LNCAP (cell line): ENCODE data around the gene PRPF31.

Experiments used
- TF ChIP-seq, protein P1 (sequence below): fragments of 450-650 bp; IDR thresholded peaks from 2 replicates; pipeline ENCODE4 v1.5.1; 2017; ENCODE audit warnings: mild to moderate bottlenecking

PRPF31 gene

DNA sequence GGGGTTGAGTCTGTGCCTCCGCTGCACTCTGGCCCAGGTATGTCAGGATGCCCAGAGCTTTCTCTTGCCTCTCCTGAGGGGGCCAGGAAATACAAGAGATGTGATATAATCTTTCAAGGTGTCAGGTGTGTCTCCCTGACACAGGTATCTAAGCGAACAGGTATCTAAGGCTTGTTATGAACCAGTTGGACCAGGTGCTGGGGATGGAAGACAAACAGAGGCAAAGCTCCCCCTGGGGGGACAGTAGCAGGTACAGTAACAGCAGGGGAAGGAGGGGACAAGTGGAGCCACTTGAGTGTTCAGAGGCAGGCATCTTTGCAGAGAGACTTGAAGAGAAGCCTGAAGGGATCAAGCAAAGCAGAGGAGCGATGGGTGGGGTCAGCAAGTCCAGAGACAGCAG is 41.4 kb downstream of the PRPF31 start:
- TF ChIP-seq, protein P1, sequence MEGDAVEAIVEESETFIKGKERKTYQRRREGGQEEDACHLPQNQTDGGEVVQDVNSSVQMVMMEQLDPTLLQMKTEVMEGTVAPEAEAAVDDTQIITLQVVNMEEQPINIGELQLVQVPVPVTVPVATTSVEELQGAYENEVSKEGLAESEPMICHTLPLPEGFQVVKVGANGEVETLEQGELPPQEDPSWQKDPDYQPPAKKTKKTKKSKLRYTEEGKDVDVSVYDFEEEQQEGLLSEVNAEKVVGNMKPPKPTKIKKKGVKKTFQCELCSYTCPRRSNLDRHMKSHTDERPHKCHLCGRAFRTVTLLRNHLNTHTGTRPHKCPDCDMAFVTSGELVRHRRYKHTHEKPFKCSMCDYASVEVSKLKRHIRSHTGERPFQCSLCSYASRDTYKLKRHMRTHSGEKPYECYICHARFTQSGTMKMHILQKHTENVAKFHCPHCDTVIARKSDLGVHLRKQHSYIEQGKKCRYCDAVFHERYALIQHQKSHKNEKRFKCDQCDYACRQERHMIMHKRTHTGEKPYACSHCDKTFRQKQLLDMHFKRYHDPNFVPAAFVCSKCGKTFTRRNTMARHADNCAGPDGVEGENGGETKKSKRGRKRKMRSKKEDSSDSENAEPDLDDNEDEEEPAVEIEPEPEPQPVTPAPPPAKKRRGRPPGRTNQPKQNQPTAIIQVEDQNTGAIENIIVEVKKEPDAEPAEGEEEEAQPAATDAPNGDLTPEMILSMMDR: no peak

DNA sequence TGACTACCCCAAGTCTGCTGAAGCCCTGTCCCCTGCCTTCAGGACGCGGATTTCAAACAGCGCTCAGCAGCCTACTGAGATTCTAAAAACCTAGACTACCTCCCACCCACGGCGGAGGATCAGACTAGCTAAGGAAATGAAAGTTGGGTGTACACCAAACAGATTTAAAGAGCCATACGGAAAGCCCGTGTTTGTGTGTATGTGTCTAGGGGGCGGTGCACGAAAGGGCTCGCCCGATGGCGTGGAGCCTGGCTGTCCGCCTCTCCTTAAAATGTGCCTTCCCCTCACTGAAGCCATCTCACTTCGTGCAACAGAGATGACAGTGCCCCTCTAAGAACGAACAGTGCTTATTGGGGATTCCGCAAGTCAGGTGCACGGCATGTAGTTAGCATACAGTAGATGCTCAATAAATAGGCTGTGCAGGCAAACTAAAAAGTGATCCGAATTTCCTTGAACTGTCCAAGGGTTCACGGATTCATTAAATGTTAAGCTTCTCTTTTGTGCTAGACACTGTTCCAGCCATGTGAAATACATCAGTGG is 43.3 kb downstream of the PRPF31 start:
- TF ChIP-seq, protein P1: no peak

DNA sequence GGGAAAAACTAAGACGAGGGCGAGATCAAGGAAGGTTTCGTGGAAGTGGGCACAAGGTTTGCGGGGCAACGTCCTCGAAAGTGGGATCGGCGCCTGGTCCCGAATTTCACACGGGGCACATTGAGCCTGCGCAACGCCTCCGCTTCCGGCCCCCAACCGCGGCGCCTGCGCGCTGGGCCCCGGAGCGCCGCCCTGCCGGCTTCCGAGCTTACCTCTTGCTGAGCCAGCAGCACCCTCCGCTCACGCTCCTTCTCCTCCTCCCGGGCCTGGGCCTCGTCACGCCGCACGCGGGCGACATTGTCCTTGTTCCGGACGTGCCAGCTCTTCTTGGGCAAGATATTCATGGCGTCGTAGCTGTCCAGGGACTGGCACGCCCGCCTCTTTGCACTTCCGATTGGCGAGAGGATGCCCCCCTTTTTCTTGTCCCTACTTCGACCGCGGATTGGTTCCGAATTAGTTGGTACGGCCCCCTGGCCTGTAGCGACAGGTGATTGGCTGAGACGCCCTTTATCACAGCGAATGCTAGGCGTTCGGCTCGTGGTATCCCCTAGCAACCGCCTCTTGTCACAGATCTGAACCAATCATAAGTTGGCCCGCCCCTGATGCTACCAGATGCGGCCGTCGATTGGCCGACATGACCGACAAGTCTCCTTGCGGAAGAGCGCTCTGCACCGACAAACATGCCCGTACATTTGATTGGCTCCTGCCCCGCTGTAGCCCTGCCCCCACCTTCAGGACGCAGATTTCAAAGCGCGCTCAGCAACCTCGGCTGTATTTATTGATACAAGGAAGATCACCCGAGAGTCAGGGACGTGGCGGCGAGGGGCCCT is 44.0 kb downstream of the PRPF31 start, which contains the start of gene LENG1:
Gene LENG1, minus strand, starts transcription at position 370 of the 830 bp plus-strand sequence. Its CDS starts 26 bp downstream, at position 344.
- TF ChIP-seq, protein P1: peak; percentile 26; the same call in 1 of the 2 replicates

DNA sequence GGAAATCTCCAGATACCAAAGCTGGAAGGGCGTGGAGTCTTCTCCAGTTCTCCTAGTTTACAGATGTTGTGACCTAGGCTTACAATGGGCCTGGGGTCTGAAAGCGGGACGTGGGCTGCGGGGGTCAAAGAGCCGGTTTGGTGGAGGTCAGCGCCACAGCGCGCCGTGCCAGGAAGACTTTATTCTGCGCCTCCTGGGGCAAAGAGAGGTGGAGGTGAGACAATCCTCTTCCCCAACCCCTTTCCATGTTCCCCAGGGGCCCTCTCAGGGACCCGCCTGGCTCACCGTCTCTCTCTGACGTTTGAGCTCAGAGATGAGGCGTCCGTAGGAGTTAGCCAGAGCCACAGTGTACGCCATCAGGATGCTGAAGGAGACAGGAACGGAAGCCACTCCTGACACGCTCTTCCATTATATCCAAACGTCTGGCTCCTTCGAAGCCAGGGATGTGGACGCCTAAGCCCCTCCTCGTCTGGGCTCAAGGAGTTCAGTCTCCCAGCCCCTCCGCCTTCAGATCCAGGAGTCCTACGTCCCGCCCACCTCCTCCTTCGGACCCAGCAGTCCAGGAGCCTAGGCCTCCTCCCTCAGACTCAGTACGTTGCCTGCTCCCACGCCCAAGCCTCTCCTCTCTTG is 44.7 kb downstream of the PRPF31 start:
- TF ChIP-seq, protein P1: no peak

DNA sequence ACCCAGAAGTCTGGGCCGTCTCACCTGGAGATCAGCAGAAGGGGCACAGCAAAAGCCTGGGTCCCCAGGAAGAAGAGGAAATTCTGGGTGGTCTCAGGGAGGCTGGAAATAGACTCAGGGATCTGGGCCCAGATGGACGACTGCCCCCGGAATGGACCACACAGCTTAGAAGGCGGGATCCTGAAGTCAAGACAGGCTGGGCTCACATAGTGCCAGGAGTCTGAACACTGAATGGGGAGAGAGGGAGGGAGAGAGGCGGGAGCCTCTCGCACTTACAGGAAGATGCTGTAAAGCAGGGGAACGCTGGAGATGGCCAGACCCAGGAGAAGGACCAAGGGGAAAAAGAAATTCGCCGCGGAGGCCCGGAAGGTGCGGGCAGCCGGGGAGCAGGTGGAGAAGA is 45.3 kb downstream of the PRPF31 start:
- TF ChIP-seq, protein P1: no peak

DNA sequence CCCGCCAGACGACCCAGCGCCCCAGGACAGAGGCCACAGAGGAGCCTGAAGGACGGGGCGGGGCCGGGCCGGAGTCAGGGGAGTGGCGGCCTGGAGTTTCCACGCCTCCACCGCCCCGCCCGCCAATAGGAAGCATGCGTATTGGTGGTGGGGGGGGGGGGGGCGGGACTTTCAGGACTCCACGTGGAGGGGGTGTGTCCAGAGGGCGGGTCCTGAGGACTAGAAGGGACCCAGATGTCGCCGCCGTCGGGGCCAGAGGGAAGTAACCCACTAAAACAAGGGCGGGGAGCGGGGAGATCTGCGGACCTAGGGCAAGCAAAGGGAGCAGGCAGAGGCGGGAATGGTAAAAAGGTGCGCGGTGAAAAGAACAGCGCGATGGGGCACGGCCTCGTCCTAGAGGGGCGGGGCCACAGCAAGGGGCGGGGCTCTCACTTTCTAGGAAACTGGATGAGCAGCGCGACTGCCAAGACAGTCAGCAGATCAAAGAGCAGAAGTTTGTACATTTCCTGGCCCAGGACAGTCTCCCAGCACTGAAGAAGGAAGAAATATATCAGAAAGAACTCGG is 46.8 kb downstream of the PRPF31 start:
- TF ChIP-seq, protein P1: no peak

DNA sequence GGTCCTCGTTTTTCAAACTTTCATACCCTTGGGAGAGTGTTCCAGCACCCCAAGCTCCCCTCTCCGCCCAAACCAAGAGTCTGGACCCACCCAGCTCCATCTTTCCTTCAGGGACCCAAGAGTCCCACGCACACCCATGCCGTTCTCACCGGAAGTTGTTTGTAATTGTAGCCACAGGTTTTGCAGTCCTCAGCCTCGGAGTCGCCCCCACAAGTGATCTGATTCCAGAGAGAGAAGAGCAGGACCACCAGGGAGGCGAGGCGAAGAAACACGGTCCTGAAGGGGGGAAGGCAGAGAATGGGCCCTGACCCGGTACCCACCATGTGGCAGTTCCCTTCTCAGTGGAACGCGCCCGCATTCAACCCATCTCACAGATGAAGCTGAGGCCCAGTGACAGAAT is 47.3 kb downstream of the PRPF31 start:
- TF ChIP-seq, protein P1: no peak
